Stimulated activated CD8-positive, alpha-beta memory T cell treated with anti-CD3 and anti-CD28 coated beads, Interleukin-15, amount 100 ng/mL, for 24 hours (primary cell): ENCODE measurements around the gene NFATC3.
"Not testable (repeated sequence)": the region's sequence is repeated elsewhere in the genome, so short reads cannot be mapped to it uniquely, and the experiment has no call there.

Experiments
- DNase-seq: peaks from one replicate; pipeline ENCODE4 v3.0.0-alpha.2; 2020; ENCODE audit warnings: low read depth

Gene NFATC3

DNA sequence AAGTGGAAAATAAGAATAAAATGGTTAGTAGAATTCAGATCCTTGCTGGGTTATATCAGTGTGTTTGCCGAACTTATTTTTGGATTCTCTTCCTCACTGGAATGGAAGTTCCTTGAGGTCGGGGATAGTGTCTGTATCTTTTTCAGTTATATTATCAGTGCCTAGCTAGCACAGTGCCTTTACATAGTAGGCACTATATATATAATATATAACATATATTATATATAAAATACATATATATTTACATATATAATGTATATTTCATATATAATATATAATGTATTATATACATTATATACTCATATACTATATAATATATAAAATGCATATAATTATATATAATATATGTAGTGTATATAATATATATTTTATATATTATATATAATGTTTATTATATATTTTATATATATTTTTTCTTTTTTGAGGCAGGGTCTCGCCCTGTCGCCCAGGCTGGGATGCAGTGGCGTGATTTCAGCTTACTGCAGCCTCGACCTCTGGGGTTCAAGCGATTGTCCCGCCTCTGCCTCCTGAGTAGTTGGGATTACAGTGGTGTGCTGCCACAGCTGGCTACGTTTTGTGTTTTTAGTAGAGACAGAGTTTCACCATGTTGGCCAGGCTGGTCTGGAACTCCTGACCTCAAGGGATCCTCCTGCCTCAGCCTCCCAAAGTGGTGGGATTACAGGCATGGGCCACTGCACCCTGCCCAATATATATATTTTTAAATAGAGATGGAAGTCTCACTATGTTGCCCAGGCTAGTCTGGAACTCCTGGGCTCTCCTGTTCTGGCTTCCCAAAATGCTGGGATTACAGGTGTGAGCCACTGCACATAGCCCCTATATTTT, 3.2 kb downstream of the NFATC3 start:
- DNase-seq = no peak

GRCh38 chr16:68089067-68089466, 3.9 kb downstream of the NFATC3 start:
- no peak for DNase-seq

DNA sequence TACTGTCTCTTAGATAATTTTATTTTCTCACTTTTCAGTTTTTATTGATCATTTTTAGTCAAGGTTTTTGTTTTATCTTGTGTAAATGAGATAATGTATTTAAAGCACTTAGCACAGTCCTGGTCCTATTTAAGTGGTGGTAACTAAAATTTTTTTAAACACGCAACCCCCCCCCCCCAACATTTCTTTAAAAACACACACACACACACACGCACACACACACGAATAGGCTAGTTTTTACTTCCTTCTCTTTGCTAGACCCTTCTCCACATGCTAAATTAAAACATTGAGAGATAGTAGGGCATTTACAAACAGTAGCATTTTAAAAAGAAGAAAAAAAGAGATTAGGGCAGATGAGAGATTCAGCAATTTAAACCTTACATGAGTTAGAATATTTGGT, 5.0 kb downstream of the NFATC3 start:
- no peak for DNase-seq

- DNase-seq = no peak
Measured at GRCh38 chr16:68090533-68090932, 5.4 kb downstream of the NFATC3 start.

- no peak for DNase-seq
Measured at GRCh38 chr16:68091380-68092261, 6.5 kb downstream of the NFATC3 start.

DNA sequence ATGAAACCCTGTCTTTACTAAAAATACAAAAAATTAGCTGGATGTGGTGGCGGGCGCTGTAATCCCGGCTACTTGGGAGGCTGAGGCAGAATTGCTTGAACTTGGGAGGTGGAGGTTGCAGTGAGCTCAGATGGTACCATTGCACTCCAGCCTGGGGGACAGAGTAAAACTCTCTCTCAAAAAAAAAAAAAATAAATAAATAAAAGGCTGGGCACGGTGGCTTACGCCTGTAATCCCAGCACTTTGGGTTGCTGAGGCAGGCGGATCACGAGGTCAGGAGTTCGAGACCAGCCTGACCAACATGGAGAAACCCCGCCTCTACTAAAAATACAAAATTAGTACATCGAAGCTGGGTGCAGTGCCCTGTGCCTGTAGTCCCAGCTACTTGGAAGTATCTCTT, 7.1 kb downstream of the NFATC3 start:
- DNase-seq = not testable (repeated sequence)

DNA sequence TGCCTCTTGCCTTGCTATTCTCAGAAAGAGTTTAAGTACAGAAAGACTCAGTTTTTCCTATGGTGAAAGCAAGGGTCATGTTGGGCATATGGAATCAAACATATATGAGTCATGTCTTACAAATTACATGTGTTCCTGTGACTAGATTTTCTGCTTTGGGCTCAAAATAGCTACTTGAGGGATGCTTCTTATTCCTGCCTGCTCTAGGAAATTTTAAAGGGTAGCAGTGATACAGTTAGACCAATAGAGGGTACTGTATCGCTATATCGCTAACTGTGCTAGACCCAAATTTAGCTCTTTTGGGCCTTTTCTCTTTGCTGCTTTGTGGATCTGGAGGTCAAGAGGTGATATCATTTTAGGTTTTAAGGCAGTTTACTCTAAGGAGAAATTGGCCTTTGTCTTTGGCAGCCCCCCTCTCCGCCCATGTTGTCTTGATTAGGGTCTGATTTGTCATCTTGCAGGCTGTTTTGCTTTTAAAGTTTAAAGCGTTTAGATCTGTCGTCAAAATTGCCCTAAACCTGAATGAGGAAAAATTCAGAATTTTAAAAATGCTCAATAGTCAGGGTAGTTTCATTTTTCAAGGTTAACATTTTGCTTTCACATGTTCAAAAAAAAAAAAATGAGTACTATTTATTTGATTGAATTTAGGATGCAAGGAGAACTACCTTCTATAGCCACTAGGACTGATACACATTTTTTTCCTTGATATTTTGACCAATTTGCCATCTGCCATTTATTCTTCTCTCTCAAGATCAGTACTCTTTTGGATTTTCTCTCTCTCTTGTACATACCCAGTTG, 8.8 kb downstream of the NFATC3 start:
- DNase-seq = no peak

GRCh38 chr16:68094614-68094934, 9.4 kb downstream of the NFATC3 start:
- no peak for DNase-seq

DNA sequence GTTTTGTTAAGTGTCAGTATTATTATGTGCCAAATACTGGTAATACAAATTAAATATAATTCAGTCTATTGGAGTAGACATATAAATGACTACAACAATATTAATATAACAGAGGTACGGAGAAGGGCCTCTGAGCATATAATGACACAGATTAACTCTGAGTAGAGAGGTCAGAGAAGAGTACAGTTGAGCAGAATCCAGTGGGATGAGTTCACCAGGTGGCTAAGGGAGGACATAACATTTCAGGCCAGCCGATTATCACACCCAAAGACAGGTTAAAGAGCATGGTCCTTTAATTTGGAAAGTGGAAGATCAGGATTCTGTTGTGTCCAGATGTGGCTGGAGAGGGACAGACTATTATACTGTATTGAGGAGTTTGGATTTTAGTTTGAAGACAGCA, 11.3 kb downstream of the NFATC3 start:
- no peak for DNase-seq

- DNase-seq = no peak
Measured at GRCh38 chr16:68097088-68097487, 11.9 kb downstream of the NFATC3 start.

GRCh38 chr16:68097895-68098294, 12.7 kb downstream of the NFATC3 start:
- no peak for DNase-seq

DNA sequence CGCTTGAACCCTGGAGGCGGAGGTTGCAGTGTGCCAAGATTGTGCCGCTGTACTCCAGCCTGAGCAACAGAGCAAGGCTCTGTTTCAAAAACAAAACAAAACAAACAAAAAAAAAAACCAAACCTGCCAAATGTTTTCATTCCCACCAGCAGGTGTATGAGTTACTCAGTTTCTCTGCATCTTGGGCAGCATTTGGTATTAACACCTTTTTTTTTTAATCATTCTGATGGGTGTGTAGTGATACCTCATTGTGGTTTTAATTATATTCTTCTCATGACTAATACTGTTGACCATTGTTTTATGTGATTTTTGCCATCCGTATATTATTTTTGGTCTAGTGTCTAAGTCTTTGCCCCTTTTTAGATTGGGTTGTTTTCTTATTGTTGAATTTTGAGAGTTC, 15.3 kb downstream of the NFATC3 start:
- DNase-seq = no peak

GRCh38 chr16:68105611-68106010, 20.4 kb downstream of the NFATC3 start:
- DNase-seq = no peak

GRCh38 chr16:68107230-68107928, 22.2 kb downstream of the NFATC3 start:
- DNase-seq = not testable (repeated sequence)

GRCh38 chr16:68109156-68109555, 24.0 kb downstream of the NFATC3 start:
- not testable (repeated sequence) for DNase-seq

DNA sequence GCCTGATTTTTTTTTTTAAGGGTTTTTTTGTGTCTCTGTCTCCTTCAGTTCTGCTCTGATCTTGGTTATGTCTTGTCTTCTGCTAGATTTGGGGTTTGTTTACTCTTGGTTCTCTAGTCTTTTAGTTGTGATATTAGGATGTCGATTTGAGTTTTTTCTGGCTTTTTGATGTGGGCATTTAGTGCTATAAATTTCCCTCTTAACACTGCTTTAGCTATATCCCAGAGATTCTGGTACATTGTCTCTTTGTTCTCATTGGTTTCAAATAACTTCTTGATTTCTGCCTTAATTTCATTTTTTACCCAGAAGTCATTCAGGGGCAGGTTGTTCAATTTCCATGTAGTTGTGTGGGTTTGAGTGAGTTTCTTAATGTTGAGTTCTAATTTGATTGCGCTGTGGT, 25.4 kb downstream of the NFATC3 start:
- DNase-seq = not testable (repeated sequence)

DNA sequence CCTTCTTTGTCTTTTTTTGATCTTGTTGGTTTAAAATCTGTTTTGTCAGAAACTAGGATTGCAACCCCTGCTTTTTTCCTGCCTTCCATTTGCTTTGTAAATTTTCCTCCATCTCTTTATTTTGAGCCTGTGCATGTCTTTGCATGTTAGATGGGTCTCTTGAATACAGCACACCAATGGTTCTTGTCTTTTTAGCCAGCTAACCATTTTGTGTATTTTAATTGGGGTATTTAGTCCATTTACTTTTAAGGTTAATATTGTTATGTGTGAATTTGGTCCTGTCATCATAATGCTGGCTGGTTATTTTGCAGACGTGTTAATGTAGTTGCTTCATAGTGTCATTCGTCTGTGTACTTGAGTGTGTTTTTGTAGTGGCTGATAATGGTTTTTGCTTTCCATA, 26.2 kb downstream of the NFATC3 start:
- DNase-seq = no peak

GRCh38 chr16:68113059-68113761, 28.0 kb downstream of the NFATC3 start:
- DNase-seq = no peak

- DNase-seq = no peak
Measured at GRCh38 chr16:68113765-68114240, 28.6 kb downstream of the NFATC3 start.

DNA sequence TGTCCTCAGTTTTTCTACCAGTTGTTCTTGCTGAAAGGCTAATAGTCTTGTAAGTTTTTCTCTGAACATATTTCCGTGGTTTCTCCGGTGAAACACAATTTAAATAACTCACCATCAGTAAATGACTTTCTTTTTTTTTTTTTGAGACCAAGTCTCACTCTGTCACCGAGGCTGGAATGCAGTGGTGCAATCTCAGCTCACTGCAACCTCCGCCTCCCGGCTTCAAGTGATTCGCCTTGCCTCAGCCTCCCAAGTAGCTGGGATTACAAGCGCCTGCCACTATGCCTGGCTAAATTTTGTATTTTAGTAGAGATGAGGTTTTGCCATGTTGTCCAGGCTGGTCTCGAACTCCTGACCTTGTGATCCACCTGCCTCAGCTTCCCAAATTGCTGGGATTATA, 29.8 kb downstream of the NFATC3 start:
- not testable (repeated sequence) for DNase-seq

DNA sequence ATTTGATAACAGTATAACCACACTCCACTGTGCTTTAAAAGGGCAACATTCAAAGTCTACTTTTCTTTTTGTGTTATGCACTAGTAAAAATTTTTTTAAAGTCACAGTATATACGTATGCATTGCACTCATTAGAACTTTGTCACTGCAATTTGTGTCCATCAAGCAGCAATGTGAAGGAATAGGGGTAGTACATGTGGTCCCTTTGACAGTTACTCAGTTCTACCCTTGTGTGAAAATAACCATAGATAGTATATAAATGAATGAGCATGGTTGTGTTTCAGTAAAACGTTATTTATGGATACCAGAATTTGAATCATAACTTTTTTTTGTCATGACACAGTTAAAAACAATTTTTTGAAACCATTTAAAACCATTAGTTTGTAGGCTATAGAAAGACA, 30.7 kb downstream of the NFATC3 start:
- DNase-seq = no peak
